Psoas muscle (tissue), 8 donors: ENCODE measurements around the gene PRPF38B. TPM values are rescaled to one million over a fixed set of nuclear protein-coding genes. Genes with fewer than 3 reads are reported as not detected.

Experiments used
- ATAC-seq, 4 donors: fragments of 200-7000 bp; cut with Tn5 transposase; one replicate each; pipeline ENCODE4 v1.9.1; 2020; ENCODE audit warnings: moderate library complexity in 3 of 4, mild to moderate bottlenecking in 2 of 4
- DNase-seq, 2 donors: peaks; one replicate each; pipeline ENCODE4 v3.0.0-alpha.2; 2020
- H3K27ac ChIP-seq: fragments of 200-600 bp; one replicate; pipeline ENCODE4 v1.8.0; 2022
- H3K27me3 ChIP-seq, 3 donors: fragments of 200-600 bp in 1 of 3; one replicate each; pipeline versions ENCODE4 v1.6.1 to v1.8.0; 2013 to 2022; ENCODE audit warnings: low read length in 2 of 3, mild to moderate bottlenecking in 2 of 3, moderate library complexity in 1 of 3; ENCODE audit not compliant: insufficient read depth in 3 of 3
- H3K36me3 ChIP-seq, 2 donors: fragments of 200-600 bp in 1 of 2; one replicate each; pipeline versions ENCODE4 v1.6.1 to v1.8.0; 2013 to 2022; ENCODE audit warnings: low read depth in 1 of 2, mild to moderate bottlenecking in 1 of 2, moderate library complexity in 1 of 2; ENCODE audit not compliant: insufficient read depth in 1 of 2
- H3K4me1 ChIP-seq: fragments of 200-600 bp; one replicate; pipeline ENCODE4 v1.8.0; 2022
- H3K4me3 ChIP-seq: fragments of 200-600 bp; one replicate; pipeline ENCODE4 v1.8.0; 2022; ENCODE audit warnings: mild to moderate bottlenecking
- H3K9me3 ChIP-seq: fragments of 200-600 bp; one replicate; pipeline ENCODE4 v1.8.0; 2022
- WGBS, 3 donors: extraction: QIAGEN DNeasy Blood & Tissue Kit; methylation state at CpG; one replicate each; pipeline versions ENCODE4 v1.1.6 to v1.1.7; 2013; 5-methylcytosine and 5-hydroxymethylcytosine counted together
- intact Hi-C, 2 donors: fragments of 100-400 bp; cut with DNase I; formaldehyde crosslinking; loops; one replicate each; pipeline versions ENCODE4 v1.11.0 to v1.14.2; 2022
- polyA plus RNA-seq, 3 donors: library from polyadenylated mRNA; stranded (reverse); fragments of 200-250 nt; gene quantifications; one replicate each; pipeline ENCODE4 v1.2.3, GENCODE V29; 2013
- total RNA-seq, 4 donors: library from RNA; stranded (reverse); fragmentation: NEBNext Ultra II Directional in 2 of 4; extraction: Animal tissue kit (Norgen Biotek cat#: 25700) in 2 of 4; gene quantifications; one replicate each; pipeline versions ENCODE4 v1.2.1 to v1.2.4, GENCODE V29; 2021 to 2023
- TF ChIP-seq, protein P1 (sequence below): fragments of 200-600 bp; IDR thresholded peaks from one replicate; pipeline ENCODE4 v1.8.0; 2022; ENCODE audit warnings: antibody characterized with exemption
- donor health status: healthy with polysubstance abuse.
- donor health status: DM: no; HTN: no; CAD: no; lungs with moderate emphysema.
- donor health status: Bipolar disorder and iron deficiency.
- donor health status: healthy.
- donor health status: DM: yes; HTN: yes; CAD: no.
- donor health status: DM: no; HTN: no; CAD: no.
- donor health status: DM: no; HTN: no; CAD: no.
- donor health status: DM: yes; HTN: yes; CAD: no.

Gene PRPF38B
- total and polyA plus RNA-seq, 7 donors: 13.3 to 28.9 (median 18.8) TPM

DNA sequence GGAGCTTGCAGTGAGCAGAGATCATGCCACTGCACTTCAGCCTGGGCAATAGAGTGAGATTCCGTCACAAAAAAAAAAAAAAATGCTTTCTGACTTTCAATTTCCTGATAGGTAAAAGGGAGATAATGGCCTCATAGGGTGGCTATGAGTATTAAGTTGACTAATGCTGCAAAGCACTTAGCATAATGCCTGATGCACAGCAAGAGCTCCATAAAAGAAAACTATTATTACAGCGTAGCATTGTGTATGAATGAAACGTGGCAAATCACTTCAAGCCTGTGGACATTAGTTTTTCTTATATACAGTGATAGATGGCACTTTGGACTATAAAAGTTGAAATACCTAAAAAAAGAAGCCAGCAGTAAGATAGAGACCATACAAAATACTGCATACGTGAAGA is 37.4 kb downstream of the PRPF38B start:
- H3K9me3 ChIP-seq: no peaks in the 10 kb centered on the region
- no peak overlapping the region for H3K4me3 ChIP-seq
- H3K36me3 ChIP-seq: no peaks in the 10 kb centered on the region
- ATAC-seq (no peak), DNase-seq (no peak)
- TF ChIP-seq, protein P1, sequence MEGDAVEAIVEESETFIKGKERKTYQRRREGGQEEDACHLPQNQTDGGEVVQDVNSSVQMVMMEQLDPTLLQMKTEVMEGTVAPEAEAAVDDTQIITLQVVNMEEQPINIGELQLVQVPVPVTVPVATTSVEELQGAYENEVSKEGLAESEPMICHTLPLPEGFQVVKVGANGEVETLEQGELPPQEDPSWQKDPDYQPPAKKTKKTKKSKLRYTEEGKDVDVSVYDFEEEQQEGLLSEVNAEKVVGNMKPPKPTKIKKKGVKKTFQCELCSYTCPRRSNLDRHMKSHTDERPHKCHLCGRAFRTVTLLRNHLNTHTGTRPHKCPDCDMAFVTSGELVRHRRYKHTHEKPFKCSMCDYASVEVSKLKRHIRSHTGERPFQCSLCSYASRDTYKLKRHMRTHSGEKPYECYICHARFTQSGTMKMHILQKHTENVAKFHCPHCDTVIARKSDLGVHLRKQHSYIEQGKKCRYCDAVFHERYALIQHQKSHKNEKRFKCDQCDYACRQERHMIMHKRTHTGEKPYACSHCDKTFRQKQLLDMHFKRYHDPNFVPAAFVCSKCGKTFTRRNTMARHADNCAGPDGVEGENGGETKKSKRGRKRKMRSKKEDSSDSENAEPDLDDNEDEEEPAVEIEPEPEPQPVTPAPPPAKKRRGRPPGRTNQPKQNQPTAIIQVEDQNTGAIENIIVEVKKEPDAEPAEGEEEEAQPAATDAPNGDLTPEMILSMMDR: no peak
- no peaks in the 10 kb centered on the region for H3K4me1 ChIP-seq
- intact Hi-C loops: no loop called here
- H3K27me3 ChIP-seq: peaks cover 0 to 2% (median 0%) of the 10 kb centered on the region in 3 donors
- 90 to 93% (median 92%) methylated on average over 4 of the region's 4 CpGs for WGBS, 3 donors
- H3K27ac ChIP-seq: no peak overlapping the region

DNA sequence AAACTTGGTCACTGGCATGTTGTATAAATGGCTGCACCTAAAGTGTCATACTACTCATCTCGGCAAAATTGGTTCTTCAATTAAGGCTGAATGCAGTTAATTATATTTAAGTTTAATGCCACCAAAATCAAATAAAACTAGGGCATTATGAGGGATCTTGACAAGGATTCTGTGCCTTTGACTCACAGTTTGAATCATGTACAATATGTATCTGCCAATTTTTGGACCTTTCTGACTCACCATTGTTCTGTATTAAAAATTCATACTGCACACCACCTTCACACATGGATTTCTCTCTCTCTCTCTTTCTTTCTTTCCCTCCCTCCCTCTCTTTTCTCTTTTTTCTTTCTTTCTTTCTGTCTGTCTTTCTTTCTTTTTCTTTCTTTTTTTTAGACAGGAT is 40.3 kb downstream of the PRPF38B start:
- 94 to 97% (median 96%) methylated on average over 1 of the region's 1 CpG for WGBS, 3 donors
- TF ChIP-seq, protein P1: no peak
- no peak overlapping the region for H3K4me3 ChIP-seq
- DNase-seq: no peak
- intact Hi-C loops: no loop called here
- no peaks in the 10 kb centered on the region for H3K9me3 ChIP-seq
- no peak for ATAC-seq
- H3K27ac ChIP-seq: no peak overlapping the region
- H3K36me3 ChIP-seq: no peaks in the 10 kb centered on the region
- no peaks in the 10 kb centered on the region for H3K4me1 ChIP-seq
- peaks cover 0 to 4% (median 3%) of the 10 kb centered on the region in 3 donors for H3K27me3 ChIP-seq

DNA sequence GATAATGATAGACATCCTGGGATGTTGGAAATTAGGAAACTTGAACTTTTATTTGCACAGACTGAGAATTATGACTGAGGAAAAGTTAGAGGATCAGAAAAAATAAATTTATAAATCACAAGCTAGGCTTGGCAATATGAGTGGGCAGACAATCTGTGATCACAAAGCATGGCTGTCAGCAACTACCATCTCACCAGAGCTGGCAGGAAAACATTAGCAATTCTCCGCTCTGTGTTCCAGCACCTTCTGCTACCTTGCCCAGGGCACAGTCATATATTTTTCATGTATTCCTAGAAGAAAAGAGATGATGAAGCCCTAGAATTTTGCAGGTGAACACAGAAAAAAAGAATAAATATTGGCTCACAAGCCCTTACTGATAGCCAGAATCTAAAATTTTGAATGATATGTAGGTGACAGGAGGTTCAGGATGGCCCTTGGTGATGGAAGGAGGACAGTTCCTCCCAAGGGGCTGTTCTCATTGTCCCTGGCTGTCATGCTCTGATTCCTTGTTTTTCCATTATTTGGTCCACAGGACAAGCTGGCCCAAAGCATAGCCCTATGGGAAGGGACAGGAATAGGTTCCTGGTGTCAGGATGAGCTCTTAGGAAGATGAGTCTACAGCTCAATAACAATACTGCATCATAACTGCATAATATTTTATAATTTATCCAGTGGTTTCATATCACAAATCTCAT is 42.2 kb downstream of the PRPF38B start:
- no peak for DNase-seq
- WGBS, 3 donors: 93 to 100% (median 96%) methylated on average over 1 of the region's 1 CpG
- intact Hi-C loops: no loop called here
- ATAC-seq: no peak
- H3K9me3 ChIP-seq: no peaks in the 10 kb centered on the region
- no peak overlapping the region for H3K27ac ChIP-seq
- peaks cover 0 to 4% (median 3%) of the 10 kb centered on the region in 3 donors for H3K27me3 ChIP-seq
- no peaks in the 10 kb centered on the region for H3K36me3 ChIP-seq
- H3K4me1 ChIP-seq: no peaks in the 10 kb centered on the region
- H3K4me3 ChIP-seq: no peak overlapping the region
- TF ChIP-seq, protein P1: no peak

DNA sequence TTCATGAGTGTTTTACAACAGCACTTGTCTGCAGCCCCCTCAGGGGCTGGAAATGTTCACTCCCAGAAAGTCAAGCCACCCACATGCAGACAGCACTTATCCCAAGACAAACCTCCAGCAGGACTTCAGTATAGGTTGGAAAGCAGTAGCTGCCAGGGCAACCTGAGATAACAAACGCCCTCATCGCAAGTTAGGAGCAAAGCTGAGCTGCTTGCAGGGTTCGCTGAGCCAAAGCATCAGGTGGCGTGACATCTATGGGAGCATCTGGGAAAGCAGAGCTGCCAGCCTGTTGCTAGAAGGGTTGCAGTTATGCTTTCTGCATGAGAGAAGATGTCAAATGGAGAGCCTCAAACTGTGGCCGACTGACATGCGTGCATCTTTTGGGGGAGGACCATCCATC is 50.1 kb downstream of the PRPF38B start:
- Histone ChIP-seq H3K36me3 (no peaks in the 10 kb centered on the region), H3K27me3 (no peaks in the 10 kb centered on the region), H3K4me3 (no peak overlapping the region), H3K9me3 (no peaks in the 10 kb centered on the region), H3K27ac (no peak overlapping the region), H3K4me1 (no peaks in the 10 kb centered on the region)
- DNase-seq (no peak), ATAC-seq (no peak)
- intact Hi-C loops: no loop called here
- TF ChIP-seq, protein P1: no peak
- 55 to 68% (median 60%) methylated on average over 6 of the region's 6 CpGs for WGBS, 3 donors

DNA sequence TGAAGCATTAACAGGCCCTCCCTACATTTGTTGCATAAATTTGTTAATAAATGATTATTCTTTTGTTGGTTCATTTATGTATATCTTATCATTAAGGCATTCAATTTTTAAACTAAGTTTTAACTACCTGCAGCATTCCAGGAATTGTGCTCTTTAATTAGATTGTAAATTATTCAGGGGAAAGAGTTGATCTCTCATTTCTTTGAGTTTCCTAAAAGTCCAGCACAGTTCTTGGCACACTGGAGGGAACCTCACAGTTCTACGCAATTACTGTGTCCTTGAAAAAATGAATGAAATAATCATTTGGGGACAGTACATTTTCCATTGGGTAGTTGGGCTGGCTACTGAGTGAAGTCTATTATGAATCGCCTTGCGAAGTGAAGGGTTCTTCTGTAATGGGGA is 53.9 kb downstream of the PRPF38B start:
- no peaks in the 10 kb centered on the region for H3K27me3 ChIP-seq
- ATAC-seq (no peak), DNase-seq (no peak)
- TF ChIP-seq, protein P1: no peak
- 38 to 49% (median 42%) methylated on average over 3 of the region's 3 CpGs for WGBS, 3 donors
- peaks cover 4% of the 10 kb centered on the region for H3K4me1 ChIP-seq
- H3K9me3 ChIP-seq: no peaks in the 10 kb centered on the region
- peak overlapping the region; percentile 96 for H3K27ac ChIP-seq
- H3K4me3 ChIP-seq: peak overlapping the region; percentile 86
- intact Hi-C loops: loop anchor here (2.0 to 5.0 kb wide), 2 partner anchors 51 to 54 kb away; partner anchors contain the start of gene PRPF38B (in 1 of the 2)
- H3K36me3 ChIP-seq: peaks cover 0 to 10% of the 10 kb centered on the region in 2 donors
